ENCODE data around the gene TTC13. TPM values are rescaled to one million over a fixed set of nuclear protein-coding genes. Genes with fewer than 3 reads are reported as not detected.

The TTC13 gene
- total RNA-seq, 1 donor from 2014 or later: 8.5 TPM

DNA sequence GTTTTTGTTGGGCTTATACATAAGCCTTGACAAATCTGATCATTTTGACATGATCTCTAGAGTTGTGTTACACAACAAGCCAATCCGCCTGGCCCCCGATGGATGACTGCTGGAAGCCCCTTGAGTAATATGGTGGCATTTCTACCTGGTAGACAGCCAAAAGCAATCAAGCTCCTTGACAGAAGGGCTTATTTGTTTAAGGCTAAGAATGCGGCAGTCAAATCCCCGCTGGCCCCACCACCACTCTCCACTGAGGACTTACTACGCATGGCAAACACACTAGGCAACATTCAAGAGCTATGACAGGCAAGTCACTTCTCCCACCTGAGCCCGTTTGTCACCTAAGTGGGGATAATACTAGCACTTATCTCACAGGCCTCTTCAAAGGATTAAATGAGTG lies 77.0 kb downstream of the TTC13 start:
- TF ChIP-seq, protein P1, sequence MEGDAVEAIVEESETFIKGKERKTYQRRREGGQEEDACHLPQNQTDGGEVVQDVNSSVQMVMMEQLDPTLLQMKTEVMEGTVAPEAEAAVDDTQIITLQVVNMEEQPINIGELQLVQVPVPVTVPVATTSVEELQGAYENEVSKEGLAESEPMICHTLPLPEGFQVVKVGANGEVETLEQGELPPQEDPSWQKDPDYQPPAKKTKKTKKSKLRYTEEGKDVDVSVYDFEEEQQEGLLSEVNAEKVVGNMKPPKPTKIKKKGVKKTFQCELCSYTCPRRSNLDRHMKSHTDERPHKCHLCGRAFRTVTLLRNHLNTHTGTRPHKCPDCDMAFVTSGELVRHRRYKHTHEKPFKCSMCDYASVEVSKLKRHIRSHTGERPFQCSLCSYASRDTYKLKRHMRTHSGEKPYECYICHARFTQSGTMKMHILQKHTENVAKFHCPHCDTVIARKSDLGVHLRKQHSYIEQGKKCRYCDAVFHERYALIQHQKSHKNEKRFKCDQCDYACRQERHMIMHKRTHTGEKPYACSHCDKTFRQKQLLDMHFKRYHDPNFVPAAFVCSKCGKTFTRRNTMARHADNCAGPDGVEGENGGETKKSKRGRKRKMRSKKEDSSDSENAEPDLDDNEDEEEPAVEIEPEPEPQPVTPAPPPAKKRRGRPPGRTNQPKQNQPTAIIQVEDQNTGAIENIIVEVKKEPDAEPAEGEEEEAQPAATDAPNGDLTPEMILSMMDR (conservative IDR thresholded peaks at IDR 0.05; ENCODE audit: low read depth, low read length): no peak
- no peak for DNase-seq (ENCODE audit: low read depth)
- H3K4me3 ChIP-seq (ENCODE audit: low read depth, low read length): no peak overlapping the region

DNA sequence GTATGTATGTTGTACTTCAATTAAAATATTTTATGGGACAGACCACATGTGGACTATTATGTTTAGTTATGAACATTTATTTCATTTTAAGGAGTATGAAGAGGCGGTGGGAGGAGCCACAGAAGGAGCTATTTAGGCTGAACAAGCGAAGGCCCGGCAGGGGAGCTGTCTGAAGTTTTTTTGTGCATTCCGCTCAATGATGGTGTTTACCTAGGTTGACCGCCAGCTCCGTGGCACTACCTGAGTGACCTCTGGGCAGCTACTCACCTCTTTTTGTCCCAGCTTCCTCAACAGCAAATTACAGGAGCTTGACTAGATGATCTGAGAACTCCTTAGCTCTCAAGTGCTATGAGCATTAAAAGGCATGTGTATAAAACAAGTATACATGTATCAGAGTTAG lies 77.7 kb downstream of the TTC13 start:
- DNase-seq (ENCODE audit: low read depth): no peak
- TF ChIP-seq, protein P1 (conservative IDR thresholded peaks at IDR 0.05; ENCODE audit: low read depth, low read length): no peak
- H3K4me3 ChIP-seq (ENCODE audit: low read depth, low read length): no peak overlapping the region

DNA sequence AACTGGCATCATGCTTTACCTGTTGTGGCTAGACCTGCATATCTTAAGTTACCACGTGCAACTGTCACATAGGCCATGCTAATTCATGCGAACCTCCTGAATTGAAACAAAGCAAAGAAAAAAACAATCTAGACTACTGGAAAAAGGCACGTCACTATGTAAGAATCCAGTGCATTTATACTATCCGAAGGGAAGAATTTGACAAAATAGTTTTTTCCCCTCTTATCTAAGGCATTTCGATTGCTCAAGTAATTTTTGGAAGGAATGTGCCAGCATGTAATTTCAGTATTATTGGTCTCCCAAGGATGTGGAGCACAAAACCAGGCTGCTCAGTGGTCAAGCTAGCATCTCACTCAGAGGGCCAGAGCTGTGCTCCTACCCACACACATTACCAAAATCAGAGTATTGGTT lies 78.8 kb downstream of the TTC13 start:
- H3K4me3 ChIP-seq (ENCODE audit: low read depth, low read length): no peak overlapping the region
- TF ChIP-seq, protein P1 (conservative IDR thresholded peaks at IDR 0.05; ENCODE audit: low read depth, low read length): no peak
- DNase-seq (ENCODE audit: low read depth): no peak

DNA sequence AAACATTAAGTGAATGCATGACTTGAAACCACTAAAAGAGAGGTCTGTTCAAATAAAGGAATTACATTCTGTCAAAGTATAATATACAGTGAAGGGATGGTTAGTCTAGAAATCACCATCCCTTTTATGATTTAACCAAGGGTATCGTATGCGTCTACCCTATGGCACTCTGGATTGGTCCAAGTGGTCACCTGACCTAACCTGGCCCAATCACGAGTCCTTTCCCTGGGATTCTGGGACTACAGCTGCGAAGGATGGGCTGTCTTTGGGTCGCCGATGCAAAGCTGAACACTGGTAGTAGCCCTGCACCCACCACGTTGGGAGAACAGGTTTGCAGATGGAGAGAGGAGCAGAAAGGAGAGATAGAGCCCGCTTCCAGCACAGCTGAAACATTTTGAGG lies 79.9 kb downstream of the TTC13 start:
- H3K4me3 ChIP-seq (ENCODE audit: low read depth, low read length): no peak overlapping the region

DNA sequence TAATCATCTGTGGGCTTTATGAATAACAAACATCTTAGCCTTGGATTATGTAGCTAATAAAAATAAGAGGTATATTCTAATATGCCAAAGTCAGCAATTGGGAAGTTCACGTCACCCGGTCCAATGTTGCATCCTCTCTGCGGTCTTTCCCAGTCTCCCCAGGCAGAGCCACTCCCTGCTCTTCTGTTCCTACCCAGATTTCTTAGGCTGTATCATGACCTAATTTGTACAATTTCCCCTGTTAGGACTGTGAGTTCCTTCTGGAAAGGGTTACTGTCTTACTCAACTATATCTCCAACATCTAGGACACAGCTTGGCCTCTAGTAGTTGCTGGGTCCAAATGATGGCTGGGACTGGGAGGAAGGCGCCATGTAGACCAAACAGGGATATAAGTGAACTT lies 80.5 kb downstream of the TTC13 start:
- H3K4me3 ChIP-seq (ENCODE audit: low read depth, low read length): no peak overlapping the region
- DNase-seq (ENCODE audit: low read depth): no peak
- TF ChIP-seq, protein P1 (conservative IDR thresholded peaks at IDR 0.05; ENCODE audit: low read depth, low read length): no peak

More for the DNA sequence above, 79.9 kb downstream of the TTC13 start:
- DNase-seq (ENCODE audit: low read depth): no peak
- TF ChIP-seq, protein P1 (conservative IDR thresholded peaks at IDR 0.05; ENCODE audit: low read depth, low read length): no peak

DNA sequence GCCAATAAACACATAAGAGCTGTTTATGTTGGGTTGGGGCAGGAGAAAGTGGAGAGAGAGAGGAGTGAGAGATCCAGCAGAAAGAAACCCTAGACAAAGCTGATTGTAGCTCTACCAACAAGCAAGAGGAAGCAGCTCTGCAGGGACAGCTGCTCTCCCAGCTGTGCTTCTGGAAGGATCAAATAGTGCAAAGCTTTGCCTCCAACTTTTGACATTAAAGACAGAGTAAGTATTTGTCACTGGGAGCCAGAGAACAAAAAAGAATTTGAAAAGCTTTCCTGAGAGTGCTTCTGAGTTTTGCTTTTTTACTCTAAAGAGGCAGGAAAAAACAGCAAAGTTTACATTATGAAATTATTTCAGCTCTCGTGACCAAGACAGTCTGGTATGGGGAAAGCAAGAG lies 81.9 kb downstream of the TTC13 start:
- DNase-seq (ENCODE audit: low read depth): no peak
- TF ChIP-seq, protein P1 (conservative IDR thresholded peaks at IDR 0.05; ENCODE audit: low read depth, low read length): no peak
- H3K4me3 ChIP-seq (ENCODE audit: low read depth, low read length): no peak overlapping the region

DNA sequence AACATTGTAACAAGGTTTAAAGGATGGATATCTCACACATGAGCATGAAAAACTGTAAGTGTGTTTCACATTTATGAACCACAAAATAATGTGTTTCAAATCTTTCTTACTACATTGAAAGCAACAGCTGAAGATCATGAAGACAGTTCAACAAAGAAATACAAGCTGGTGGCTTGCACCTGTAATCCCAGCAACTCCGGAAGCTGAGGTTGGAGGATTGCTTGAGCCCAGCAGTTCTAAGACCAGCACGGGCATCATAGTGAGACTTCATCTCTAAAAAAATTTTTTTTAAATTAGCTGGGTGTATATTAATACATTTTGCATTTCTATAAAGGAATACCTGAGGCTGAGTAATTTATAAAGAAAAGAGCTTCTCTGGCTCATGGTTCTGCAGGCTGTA lies 83.2 kb downstream of the TTC13 start:
- DNase-seq (ENCODE audit: low read depth): no peak
- H3K4me3 ChIP-seq (ENCODE audit: low read depth, low read length): no peak overlapping the region
- TF ChIP-seq, protein P1 (conservative IDR thresholded peaks at IDR 0.05; ENCODE audit: low read depth, low read length): no peak
